HuH-7.5 (cell line): ENCODE data around the gene JAKMIP1.
A peak's percentile ranks its signal among the peaks of the same experiment; 100 is the strongest.
"Not testable (repeated sequence)": the region's sequence is repeated elsewhere in the genome, so short reads cannot be mapped to it uniquely, and the experiment has no call there.

Experiments
- DNase-seq: peaks from one replicate; pipeline ENCODE4 v3.0.0; 2011; ENCODE audit warnings: low spot score

The JAKMIP1 gene

GRCh38 chr4:6229095-6229494, 28.7 kb upstream of the JAKMIP1 start:
- DNase-seq, result no peak

- no peak for DNase-seq
Observed at GRCh38 chr4:6228158-6229067, 28.1 kb upstream of the JAKMIP1 start.

GRCh38 chr4:6227412-6228157, 27.2 kb upstream of the JAKMIP1 start:
- DNase-seq, result no peak

GRCh38 chr4:6226506-6226905, 26.2 kb upstream of the JAKMIP1 start:
- no peak for DNase-seq

GRCh38 chr4:6225469-6225868, 25.1 kb upstream of the JAKMIP1 start:
- DNase-seq, result peak; percentile 56

- no peak for DNase-seq
Observed at GRCh38 chr4:6224735-6225134, 24.4 kb upstream of the JAKMIP1 start.

GRCh38 chr4:6222761-6223292, 22.5 kb upstream of the JAKMIP1 start:
- DNase-seq, result no peak

GRCh38 chr4:6221851-6222760, 21.8 kb upstream of the JAKMIP1 start:
- no peak for DNase-seq

- no peak for DNase-seq
Observed at GRCh38 chr4:6221301-6221850, 21.0 kb upstream of the JAKMIP1 start.

- no peak for DNase-seq
Observed at GRCh38 chr4:6217716-6218381, 17.5 kb upstream of the JAKMIP1 start.

GRCh38 chr4:6216588-6216987, 16.2 kb upstream of the JAKMIP1 start:
- no peak for DNase-seq

- no peak for DNase-seq
Observed at GRCh38 chr4:6209921-6210320, 9.6 kb upstream of the JAKMIP1 start.

- not testable (repeated sequence) for DNase-seq
Observed at GRCh38 chr4:6209291-6209690, 8.9 kb upstream of the JAKMIP1 start.

- no peak for DNase-seq
Observed at GRCh38 chr4:6208416-6208815, 8.1 kb upstream of the JAKMIP1 start.

- no peak for DNase-seq
Observed at GRCh38 chr4:6207602-6208001, 7.3 kb upstream of the JAKMIP1 start.

GRCh38 chr4:6206771-6207290, 6.5 kb upstream of the JAKMIP1 start:
- DNase-seq, result no peak

GRCh38 chr4:6205973-6206372, 5.6 kb upstream of the JAKMIP1 start:
- DNase-seq, result no peak

GRCh38 chr4:6205567-6205931, 5.2 kb upstream of the JAKMIP1 start:
- DNase-seq, result no peak

GRCh38 chr4:6204871-6205566, 4.7 kb upstream of the JAKMIP1 start:
- no peak for DNase-seq

- DNase-seq, result no peak
Observed at GRCh38 chr4:6204098-6204497, 3.7 kb upstream of the JAKMIP1 start.
